ENCODE measurements around the gene TAS2R39.
"Not testable (repeated sequence)": the region's sequence is repeated elsewhere in the genome, so short reads cannot be mapped to it uniquely, and the experiment has no call there.

The TAS2R39 gene

DNA sequence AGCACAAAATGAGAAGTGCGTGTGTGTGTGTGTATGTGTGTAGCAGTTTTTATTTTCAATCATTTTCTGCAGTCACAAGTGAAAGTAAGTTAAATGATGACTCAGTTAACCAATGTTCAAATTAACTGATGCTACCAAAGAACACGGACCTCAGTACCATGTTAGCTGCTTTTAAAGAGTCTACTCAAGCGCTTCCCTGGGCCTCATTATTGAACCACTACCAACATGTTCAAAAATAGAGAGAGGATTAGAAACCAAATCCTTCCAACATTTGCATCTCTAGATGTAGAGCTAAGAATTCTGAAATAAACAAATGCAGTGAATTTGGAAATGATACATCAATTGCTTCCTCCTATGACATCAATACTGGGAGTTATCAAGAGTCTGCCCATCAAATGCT, at the start of gene TAS2R39:
TAS2R39 (plus strand) TSS at position 396 of the 400 bp plus-strand sequence; CDS start at position 396, 0 bp downstream.
- DNase-seq (ENCODE audit: low spot score) = no peak

DNA sequence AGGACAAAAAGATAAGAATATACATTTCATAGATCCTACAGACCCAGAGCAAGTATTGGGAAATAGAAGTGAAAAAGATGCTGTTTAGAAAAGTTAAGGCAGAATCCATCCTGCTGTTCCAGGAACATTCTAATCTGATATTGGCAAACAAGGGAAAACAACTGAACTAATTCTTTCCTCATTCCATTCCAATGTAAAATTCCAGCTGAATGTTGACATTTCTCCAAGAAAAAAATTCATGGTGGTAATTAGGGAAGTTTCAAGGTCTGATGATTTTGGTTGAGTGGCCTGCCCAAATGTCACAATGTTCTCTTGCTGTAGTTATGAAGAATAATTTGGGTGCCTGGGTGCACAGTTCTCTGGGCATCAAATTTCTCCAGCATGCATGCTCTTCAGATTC, 36.1 kb upstream of the TAS2R39 start:
- DNase-seq (ENCODE audit: low spot score) = peak; percentile 17

DNA sequence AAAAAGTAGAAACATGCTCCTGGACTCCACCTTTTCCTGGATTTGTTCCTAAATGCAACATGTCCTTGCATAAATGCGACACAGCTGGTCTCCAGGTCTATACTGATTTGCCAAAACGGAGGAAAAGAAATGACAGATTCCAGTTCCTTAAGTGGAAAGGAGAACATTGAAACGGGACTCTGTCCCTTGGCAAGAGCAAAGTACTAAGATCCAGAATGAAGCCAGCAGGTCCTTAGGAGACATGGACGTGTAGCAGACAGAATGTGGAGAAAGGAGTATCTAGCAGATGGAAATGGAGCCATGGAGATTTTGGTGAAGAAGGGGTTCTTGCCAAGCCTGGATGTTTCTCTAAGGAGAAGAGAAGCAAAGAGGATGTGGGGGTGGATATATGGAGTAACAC, 35.2 kb upstream of the TAS2R39 start:
- DNase-seq (ENCODE audit: low spot score) = no peak

DNA sequence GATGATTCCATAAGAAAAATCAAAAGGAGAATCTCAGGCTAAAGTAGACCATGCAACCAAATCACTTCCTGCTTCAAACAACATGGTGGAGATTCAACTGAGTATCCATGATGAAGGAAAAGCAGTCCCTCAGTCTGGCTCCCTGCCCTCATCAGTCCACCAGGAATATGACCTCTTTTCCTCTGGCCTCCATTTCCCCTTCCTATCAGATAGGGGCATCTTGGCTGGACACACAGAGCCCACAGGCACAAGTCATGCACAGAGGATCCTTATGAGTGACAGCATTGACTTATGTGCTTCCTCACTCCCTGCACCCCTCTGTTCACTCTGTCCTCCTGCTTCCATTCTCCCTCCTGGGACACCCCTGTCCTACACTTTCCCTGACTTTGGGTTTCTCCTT, 34.6 kb upstream of the TAS2R39 start:
- no peak for DNase-seq (ENCODE audit: low spot score)

DNA sequence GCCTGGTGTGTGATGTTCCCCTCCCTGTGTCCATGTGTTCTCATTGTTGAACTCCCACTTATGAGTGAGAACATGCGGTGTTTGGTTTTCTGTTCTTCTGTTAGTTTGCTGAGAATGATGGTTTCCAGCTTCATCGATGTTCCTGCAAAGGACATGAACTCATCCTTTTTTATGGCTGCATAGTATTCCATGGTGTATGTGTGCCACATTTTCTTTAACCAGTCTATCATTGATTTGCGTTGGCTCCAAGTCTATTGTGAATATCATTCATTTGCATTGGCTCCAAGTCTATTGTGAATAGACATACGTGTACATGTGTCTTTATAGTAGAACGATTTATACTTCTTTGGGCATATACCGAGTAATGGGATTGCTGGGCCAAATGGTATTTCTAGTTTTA, 32.5 kb upstream of the TAS2R39 start:
- not testable (repeated sequence) for DNase-seq (ENCODE audit: low spot score)

DNA sequence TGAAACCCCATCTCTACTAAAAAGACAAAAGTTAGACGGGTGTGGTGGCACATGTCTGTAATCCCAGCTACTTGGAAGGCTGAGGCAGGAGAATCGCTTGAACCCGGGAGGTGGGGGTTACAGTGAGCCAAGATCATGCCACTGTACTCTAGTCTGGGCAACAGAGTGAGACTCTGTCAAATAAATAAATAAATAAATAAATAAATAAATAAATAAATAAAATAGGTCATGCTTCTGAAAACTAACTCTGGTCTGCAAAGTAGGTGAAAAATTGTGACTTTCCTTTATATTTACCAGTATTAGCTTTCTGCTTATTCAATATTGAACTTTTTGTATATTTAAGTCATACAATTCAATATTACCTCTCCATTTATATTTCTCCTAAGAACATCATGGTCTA, 24.6 kb upstream of the TAS2R39 start:
- not testable (repeated sequence) for DNase-seq (ENCODE audit: low spot score)

DNA sequence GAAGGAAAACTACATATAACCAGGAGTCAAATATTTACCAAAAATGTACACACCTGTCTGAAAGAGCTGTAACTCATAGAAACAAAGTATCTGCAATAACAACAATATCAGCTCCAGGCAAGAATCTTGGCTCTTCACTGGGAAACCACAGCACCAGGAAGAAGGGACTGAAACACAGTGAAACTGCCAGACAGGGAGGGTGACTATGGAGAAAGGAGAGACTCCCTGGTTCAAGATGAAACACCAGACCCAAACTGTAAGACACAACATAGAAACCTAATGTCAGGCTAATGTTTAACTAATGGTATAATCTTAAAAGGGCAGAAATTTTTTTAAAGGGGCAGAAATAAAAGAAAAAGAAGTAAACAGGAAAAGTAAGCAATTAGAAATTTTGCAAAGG, 11.5 kb upstream of the TAS2R39 start:
- peak; percentile 84 for DNase-seq (ENCODE audit: low spot score)

DNA sequence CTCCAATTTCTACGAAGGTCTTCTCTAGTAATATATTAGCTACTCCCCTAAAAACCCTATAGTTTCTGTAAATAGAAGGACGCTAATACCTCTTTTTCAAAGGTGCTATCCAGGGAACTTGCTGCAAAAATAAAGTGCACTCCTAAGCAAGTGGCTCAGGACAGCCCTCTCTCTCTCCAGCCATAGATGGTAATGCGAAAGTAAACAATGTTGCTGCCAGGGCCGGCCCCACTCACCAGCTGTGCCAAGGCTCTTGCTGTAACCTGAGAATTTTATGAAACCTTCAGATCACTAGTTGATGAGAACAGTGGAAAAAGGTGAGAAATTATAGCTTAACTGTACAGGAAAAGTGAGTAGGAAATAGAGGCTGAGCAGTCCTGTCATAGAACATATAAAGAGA, 10.9 kb upstream of the TAS2R39 start:
- peak; percentile 39 for DNase-seq (ENCODE audit: low spot score)

DNA sequence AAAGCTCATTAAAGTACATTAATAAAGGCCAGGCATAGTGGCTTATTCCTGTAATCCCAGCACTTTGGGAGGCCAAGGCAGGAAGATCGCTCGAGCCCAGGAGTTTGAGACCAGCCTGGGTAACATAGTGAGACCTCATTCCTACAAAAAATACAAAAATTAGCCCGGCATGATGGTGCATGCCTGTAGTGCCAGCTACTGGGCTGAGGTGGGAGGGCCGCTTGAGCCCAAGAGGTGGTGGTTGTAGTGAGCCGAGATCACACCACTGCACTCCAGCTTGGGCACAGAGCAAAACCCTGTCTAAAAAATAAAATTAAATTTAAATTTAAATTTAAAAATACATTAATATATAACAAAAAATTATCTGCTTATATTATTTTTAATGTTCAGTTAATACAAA, 7.1 kb upstream of the TAS2R39 start:
- DNase-seq (ENCODE audit: low spot score) = no peak

DNA sequence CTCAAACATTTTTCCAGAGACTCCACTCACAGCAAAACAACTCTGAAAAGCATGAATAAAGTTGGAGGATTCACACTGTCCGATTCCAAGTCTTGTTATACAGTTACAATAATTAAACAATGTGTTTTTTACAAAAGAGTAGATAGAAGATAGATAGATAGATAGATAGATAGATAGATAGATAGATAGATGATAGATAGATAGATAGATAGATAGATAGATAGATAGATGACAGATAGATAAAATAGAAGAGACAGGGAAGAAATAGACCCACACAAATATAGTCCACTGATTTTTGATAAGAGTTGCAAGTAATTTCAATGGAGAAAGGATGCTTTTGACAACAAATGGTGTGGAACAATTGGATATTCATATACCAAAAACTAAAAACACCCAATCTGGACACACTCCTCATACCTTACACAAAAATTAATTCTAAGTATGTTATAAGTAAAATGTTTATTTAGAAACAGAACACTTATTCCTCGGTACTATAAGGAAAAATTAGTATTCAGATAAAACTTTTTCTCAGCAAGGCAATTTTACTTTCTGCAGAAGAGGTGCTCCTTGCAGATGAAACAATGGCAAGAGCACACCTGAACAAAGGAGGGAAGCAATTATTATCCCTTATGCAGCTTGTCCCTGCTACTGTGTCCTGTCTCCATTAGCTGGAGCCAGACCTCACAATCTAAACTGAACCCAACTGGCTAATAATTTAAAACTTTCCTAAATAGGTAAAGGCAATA, 5.7 kb upstream of the TAS2R39 start:
- DNase-seq (ENCODE audit: low spot score) = no peak

DNA sequence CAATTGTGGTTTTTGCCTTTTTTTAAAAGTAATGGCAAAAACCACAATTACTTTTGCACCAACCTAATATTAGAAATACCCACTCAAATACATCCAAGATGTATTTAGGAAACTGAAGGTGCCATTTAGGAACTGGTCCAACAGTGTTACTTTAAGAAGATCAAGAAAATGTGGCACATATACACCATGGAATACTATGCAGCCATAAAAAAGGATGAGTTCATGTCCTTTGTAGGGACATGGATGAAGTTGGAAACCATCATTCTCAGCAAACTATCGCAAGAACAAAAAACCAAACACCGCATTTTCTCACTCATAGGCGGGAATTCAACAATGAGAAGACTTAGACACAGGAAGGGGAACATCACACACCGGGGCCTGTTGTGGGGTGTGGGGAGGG, 2.4 kb upstream of the TAS2R39 start:
- DNase-seq (ENCODE audit: low spot score) = not testable (repeated sequence)

DNA sequence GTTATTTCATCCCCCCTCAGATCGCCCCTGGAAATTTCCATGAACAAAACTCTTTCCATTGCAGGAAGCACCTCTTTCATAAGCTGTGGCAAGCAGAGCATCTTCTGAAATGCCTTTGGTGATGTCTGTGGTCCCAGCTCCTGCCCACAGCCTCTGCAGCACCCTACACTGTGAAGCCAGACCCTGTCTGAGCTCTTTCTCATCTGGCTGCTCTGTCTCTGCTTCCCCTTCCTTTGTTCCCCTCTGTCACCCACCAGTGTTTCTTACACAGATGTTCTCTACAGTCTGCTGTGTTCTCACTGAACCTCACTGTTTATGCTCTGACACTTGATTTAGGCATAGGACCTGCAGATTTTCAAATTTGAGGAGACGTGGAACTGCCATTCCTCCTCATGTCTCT, 1.9 kb upstream of the TAS2R39 start:
- DNase-seq (ENCODE audit: low spot score) = no peak

DNA sequence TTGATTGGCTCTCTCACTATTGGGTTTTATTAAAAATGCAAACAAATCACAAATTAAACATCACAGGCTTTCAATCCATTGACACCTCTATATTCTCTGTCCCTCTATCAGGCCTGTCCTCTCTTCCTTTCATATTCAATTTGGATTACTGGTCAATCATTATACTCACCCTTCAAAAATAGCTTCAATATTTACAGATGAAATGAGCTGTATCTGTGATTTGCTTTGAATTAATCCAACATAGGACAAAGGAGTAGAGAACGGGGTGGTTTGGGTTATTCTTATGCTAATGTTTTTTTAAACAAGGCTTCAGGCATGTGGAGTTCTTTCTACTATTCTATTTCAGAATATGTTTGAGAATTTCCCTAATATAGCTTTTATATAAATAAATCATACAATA, 2.3 kb downstream of the TAS2R39 start:
- DNase-seq (ENCODE audit: low spot score) = no peak

DNA sequence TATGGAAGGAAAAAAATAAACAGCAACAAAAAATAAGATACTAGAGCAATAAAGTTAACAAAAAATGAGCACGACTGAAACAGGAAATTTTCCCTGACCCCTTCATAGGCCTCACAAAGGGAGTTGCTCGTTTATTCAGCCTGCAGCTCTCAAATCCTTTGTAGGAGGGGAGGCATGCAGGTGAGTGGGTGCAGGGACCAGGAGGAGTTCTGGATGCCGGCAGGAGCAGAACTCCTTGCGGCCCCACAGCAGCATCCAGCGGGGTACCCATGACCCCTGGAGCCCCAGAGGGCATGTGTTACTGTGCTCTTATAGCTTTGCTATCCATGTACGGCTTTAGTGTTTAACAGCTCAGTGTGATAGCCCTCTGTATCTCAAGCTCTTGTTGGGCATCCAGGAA, 5.8 kb downstream of the TAS2R39 start:
- DNase-seq (ENCODE audit: low spot score) = no peak

DNA sequence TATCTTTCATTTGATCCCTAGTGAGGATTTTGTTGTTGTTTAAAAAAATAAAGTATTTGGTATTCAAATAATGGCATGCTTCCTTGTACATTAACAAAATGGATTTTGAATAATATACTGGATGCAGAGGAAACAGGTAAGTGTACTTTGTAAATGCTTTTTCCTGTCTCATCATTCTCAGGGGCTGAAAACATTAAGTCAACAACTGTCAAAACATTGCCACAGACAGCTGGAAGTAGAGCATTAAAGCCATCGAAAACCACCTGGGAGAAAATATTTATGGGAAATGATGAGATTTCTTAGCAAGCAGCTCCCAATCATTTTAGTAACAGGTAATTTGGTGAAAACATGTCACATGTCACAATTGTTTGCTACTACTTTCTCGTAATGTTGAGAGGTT, 10.7 kb downstream of the TAS2R39 start:
- DNase-seq (ENCODE audit: low spot score) = no peak

DNA sequence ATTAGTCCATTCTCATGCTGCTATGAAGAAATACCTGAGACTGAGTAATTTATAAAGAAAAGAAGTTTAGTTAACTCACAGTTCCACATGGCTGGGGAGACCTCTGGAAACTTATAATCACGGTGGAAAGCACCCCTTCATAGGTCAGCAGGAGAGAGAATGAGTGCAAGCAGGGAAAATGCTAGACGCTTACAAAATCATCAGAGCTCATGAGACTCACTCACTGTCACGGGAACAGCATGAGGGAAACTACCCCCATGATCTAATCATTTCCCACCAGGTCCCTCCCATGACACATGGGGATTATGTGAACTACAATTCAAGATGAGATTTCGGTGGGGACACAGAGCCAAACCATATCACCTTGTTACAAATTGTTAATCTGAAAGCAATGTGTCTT, 15.8 kb downstream of the TAS2R39 start:
- DNase-seq (ENCODE audit: low spot score) = peak; percentile 43

DNA sequence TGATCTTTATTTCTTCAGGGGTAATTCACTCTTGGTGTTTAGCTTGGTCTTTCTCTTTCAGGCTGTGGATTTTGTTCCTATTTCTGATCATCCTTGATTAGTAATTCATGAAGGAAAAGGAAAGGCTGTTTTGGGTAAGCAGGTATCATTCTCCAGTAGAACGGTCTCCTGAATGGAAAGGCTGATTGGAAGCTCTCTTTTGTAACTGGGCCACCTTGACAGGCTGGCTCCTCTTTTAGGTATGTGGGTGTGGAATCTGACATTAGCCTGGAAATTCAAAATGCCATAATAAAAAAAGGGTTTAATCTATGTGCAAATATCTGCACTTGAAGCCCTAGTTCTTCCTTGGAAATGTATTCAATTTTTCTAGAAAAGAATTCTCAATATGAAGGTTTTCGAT, 18.9 kb downstream of the TAS2R39 start:
- no peak for DNase-seq (ENCODE audit: low spot score)

DNA sequence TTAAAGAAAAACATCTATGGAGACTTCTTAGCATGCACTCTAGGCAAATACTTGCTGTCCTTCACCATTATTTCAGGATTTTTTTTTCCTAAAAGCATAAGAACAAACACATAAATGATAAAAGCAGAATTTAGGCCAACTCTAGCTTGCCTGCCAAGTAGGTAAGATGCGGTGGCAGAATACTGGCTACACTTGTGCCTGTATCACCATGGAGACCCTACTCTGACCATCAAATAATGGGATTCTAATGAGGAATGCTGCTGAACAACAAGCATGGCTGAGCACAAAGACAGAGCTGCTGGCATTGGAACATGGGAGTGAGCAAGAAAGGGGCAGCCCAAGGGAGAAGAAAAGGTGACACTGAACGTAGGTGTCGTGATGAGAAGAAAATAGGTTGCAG, 20.2 kb downstream of the TAS2R39 start:
- DNase-seq (ENCODE audit: low spot score) = no peak

DNA sequence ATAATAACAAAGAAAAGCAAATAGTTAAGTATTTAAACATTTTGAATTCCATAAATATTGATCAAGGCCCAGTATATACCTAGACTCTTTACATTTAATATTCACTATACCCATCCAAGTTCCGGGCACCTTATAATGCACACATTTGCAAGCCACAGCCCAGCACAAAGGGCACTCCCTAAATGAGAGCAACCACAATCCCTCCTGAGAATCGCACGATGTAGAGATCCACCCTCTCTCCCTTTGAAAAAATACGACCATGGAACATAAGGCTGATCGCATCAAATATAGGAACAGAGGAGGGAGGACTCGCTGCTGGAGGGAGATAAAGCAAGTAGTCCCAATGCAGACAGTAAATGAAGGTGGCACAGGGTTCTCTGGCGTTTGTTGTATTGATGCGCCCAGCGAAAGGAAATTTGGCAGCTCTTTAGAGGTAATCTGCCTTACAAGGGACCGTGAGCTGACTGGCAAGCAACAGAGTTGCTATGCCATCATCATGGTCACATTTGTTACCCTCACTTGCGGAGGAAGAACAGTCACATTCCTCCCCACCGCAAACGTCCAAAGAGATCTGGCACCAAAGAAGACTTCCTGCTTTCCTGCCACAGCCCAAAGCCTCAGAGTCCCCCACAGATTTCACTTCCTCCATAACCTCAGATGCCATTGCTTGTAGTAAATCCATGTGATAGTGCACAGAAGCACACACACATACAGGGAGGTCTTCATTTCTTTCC, 22.5 kb downstream of the TAS2R39 start:
- DNase-seq (ENCODE audit: low spot score) = no peak

DNA sequence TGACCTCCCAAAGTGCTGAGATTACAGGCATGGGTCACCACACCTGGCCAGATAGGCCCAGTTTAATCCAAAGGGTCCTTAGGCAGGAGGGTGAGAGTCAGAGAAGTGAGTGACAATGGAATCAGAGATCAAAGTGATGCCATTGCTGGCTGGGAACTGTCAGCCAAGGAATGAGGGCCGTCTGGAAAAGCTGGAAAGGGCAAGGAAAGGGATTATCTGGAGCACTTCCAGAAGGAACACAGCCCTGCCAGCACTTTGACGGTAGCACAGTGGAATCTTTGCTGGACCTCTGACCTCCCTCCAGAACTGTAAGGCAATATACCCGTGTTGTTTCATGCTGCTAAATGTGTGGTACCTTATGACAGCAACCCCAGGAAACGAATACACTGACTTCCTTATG, 27.3 kb downstream of the TAS2R39 start:
- DNase-seq (ENCODE audit: low spot score) = no peak

DNA sequence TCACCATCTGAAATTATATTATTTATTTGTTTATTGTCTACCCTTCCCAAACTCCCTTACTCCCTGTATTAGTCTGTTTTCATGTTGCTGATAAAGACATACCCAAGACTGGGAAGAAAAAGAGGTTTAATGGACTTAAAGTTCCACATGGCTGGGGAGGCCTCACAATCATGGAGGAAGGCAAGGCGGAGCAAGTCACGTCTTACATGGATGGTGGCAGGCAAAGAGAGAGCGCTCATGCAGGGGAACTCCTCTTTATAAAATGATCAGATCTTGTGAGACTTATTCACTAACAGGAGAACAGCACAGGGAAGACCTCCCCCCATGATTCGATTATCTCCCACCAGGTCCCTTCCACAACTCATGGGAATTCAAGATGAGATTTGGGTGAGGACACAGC, 30.3 kb downstream of the TAS2R39 start:
- not testable (repeated sequence) for DNase-seq (ENCODE audit: low spot score)

DNA sequence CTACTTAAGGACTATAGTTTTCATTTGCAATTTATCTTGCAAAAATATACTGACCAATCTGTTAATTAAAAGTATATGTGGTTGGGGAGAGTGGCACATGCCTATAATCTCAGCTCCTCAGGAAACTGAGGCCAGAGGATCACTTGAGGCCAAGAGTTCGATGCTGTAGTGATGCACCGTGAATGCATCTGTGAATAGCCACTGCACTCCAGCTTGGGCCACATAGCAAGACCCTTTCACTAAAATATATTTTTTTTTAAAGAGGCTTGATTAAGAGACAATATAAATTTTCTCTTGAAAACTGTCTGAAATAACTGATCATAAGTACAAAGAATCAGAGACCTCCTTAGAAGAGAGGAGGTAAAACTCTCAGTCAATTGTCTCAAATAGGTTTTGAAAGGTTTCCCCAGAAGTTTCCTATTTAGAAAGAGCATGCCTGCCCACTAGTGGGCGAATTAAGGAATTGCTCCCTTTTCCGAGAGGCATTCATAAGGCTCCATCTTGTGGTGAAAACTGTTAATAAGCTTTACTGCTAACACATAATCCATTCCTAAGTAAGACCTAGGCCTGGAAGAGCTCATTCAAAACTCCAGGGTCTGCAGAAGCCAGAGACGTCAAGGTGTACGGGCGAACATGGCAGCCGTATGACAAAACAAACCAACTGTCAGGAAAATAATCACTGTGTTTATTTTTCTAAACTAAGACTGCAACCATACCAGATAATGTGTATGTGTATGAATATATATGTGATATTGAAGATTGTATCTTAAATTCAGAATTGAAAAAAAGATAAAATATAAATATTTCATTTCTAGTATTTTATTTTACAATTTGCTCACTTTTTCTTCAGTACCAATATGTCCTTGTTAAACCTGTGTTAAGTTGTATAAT, 31.8 kb downstream of the TAS2R39 start:
- DNase-seq (ENCODE audit: low spot score) = peak; percentile 84

DNA sequence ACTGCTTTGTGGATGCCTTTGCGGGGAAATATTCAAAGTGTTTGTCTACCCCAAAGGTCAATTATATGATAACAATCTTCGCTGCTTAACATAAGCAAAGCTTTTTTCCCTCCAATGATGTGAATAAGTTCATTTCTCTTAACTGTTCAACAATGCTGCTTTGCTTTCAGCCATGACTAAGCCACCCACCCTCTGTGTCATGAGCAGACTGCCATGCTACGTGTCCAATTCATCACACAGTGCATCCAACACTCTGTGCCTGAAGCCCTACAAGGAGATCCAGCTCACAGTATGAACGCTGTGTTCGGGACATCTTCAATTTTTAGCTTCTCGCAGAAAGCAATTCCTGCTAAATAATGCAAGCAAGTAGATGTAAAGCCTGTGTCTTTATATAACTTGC, 32.9 kb downstream of the TAS2R39 start:
- DNase-seq (ENCODE audit: low spot score) = no peak

Measured in kidney tubule cell (primary cell).